H1 (cell line): Measurements from ENCODE around the gene SYTL1. TPM values are rescaled to one million over a fixed set of nuclear protein-coding genes. Genes with fewer than 3 reads are reported as not detected.
A peak's percentile ranks its signal among the peaks of the same experiment; 100 is the strongest.

Source experiments
- CTCF ChIA-PET: fragments of 300-600 bp; sonication (Branson Sonifier 250); formaldehyde crosslinking; loops from one replicate; lab custom pipeline; 2021; ENCODE audit not compliant: partially characterized antibody; lab: Charles Lee
- POLR2A ChIA-PET: fragments of 300-600 bp; sonication (Branson Sonifier 250); formaldehyde crosslinking; loops from one replicate; lab custom pipeline; 2021; ENCODE audit warnings: inconsistent platforms; ENCODE audit not compliant: partially characterized antibody; lab: Charles Lee
- DNase-seq, 2 experiments: peaks; one replicate each; pipeline versions ENCODE4 v3.0.0 to v3.0.0-alpha.2; 2010 to 2022; ENCODE audit warnings: low spot score in 2 of 2, low read depth in 1 of 2, mixed read lengths in 1 of 2
- FAIRE-seq: peaks from 2 replicates; lab custom pipeline; 2011; peaks lifted over from hg19 to GRCh38; lab: Jason Lieb, UNC
- H2AFZ ChIP-seq: 2 replicates; pipeline ENCODE4 v1.8.1; 2012; ENCODE audit warnings: low read length, inconsistent platforms
- H2AK5ac ChIP-seq: 2 replicates; pipeline ENCODE4 v1.6.1; 2013; ENCODE audit warnings: low read depth, low read length
- H2BK120ac ChIP-seq: replicated peaks from 2 replicates; pipeline ENCODE3; 2013; ENCODE audit warnings: low read depth, low read length, inconsistent platforms
- H2BK12ac ChIP-seq: 2 replicates; pipeline ENCODE4 v1.6.1; 2013; ENCODE audit warnings: low read depth, low read length
- H2BK15ac ChIP-seq: 2 replicates; pipeline ENCODE4 v1.6.1; 2013; ENCODE audit warnings: low read length
- H2BK20ac ChIP-seq: 2 replicates; pipeline ENCODE4 v1.6.1; 2013; ENCODE audit warnings: low read length
- H2BK5ac ChIP-seq: 2 replicates; pipeline ENCODE4 v1.6.1; 2013; ENCODE audit warnings: low read depth, low read length
- H3K14ac ChIP-seq: 2 replicates; pipeline ENCODE4 v1.6.1; 2013; ENCODE audit warnings: inconsistent platforms; ENCODE audit not compliant: insufficient read length
- H3K18ac ChIP-seq: 2 replicates; pipeline ENCODE4 v1.6.1; 2013; ENCODE audit warnings: low read length; ENCODE audit errors: extremely low read depth
- H3K23ac ChIP-seq: 2 replicates; pipeline ENCODE4 v1.6.1; 2013; ENCODE audit warnings: inconsistent platforms; ENCODE audit not compliant: insufficient read length
- H3K23me2 ChIP-seq: 2 replicates; pipeline ENCODE4 v1.6.1; 2013; ENCODE audit warnings: low read depth, low read length
- H3K27ac ChIP-seq: 2 replicates; pipeline ENCODE4 v1.6.1; 2011; ENCODE audit warnings: low read depth, low read length, inconsistent platforms
- H3K27me3 ChIP-seq, 4 experiments: replicated peaks in 1 of 4; 1 replicate in 1 of 4; 2 replicates in 3 of 4; pipeline versions ENCODE4 v1.6.1 to v1.8.1; 2011 to 2013; ENCODE audit warnings: low read length in 3 of 4, mild to moderate bottlenecking in 3 of 4, inconsistent platforms in 2 of 4, mixed read lengths in 2 of 4, moderate library complexity in 1 of 4; ENCODE audit not compliant: control insufficient read depth in 3 of 4, insufficient read depth in 3 of 4; ENCODE audit errors: extremely low read depth in 1 of 4
- H3K36me3 ChIP-seq, 4 experiments: 2 replicates each; pipeline versions ENCODE4 v1.6.1 to v1.8.1; 2011 to 2013; ENCODE audit warnings: mild to moderate bottlenecking in 4 of 4, low read length in 3 of 4, moderate library complexity in 2 of 4, control low read depth in 1 of 4, inconsistent platforms in 1 of 4; ENCODE audit not compliant: insufficient read depth in 4 of 4, control insufficient read depth in 2 of 4
- H3K4ac ChIP-seq: replicated peaks from 2 replicates; pipeline ENCODE3; 2013; ENCODE audit warnings: low read length, low read depth, mixed read lengths, inconsistent platforms; ENCODE audit not compliant: insufficient read length
- H3K4me1 ChIP-seq, 4 experiments: replicated peaks in 1 of 4; 1 replicate in 1 of 4; 2 replicates in 3 of 4; pipeline versions ENCODE4 v1.6.1 to v1.8.1; 2011 to 2013; ENCODE audit warnings: low read length in 3 of 4, inconsistent platforms in 2 of 4, mixed read lengths in 1 of 4; ENCODE audit not compliant: insufficient read depth in 4 of 4, control insufficient read depth in 3 of 4
- H3K4me2 ChIP-seq, 2 experiments: 2 replicates each; pipeline versions ENCODE4 v1.6.1 to v1.8.1; 2011 to 2013; ENCODE audit warnings: low read depth in 2 of 2, low read length in 2 of 2, control low read depth in 1 of 2, inconsistent platforms in 1 of 2, mild to moderate bottlenecking in 1 of 2; ENCODE audit not compliant: insufficient read depth in 1 of 2
- H3K4me3 ChIP-seq, 4 experiments: fragments of 200-600, 300-600 bp in 1 of 4; sonication (generic), shearing (Covaris generic), sonication (Bioruptor Twin) in 1 of 4; 2 replicates each; pipeline versions ENCODE4 v1.5.1 to v1.8.1; 2011 to 2016; ENCODE audit warnings: low read length in 4 of 4, low read depth in 3 of 4, control low read depth in 2 of 4, inconsistent platforms in 2 of 4, mild to moderate bottlenecking in 2 of 4, mixed read lengths in 1 of 4, moderate library complexity in 1 of 4; ENCODE audit not compliant: insufficient read depth in 2 of 4; ENCODE audit errors: extremely low read depth in 1 of 4
- H3K56ac ChIP-seq: replicated peaks from 2 replicates; pipeline ENCODE3; 2013; ENCODE audit warnings: low read depth, mild to moderate bottlenecking, mixed read lengths, low read length, inconsistent platforms; ENCODE audit not compliant: insufficient read length
- H3K79me1 ChIP-seq: 2 replicates; pipeline ENCODE4 v1.6.1; 2013; ENCODE audit warnings: low read depth, low read length, control low read depth
- H3K79me2 ChIP-seq, 2 experiments: 2 replicates each; pipeline versions ENCODE4 v1.6.1 to v1.8.1; 2012 to 2013; ENCODE audit warnings: low read length in 2 of 2, mild to moderate bottlenecking in 2 of 2, inconsistent platforms in 1 of 2; ENCODE audit not compliant: insufficient read depth in 2 of 2, control insufficient read depth in 1 of 2
- H3K9ac ChIP-seq, 4 experiments: replicated peaks in 1 of 4; 1 replicate in 1 of 4; 2 replicates in 3 of 4; pipeline versions ENCODE4 v1.6.1 to v1.8.1; 2011 to 2013; ENCODE audit warnings: low read depth in 3 of 4, low read length in 3 of 4, control low read depth in 2 of 4, mild to moderate bottlenecking in 2 of 4, moderate library complexity in 2 of 4, inconsistent platforms in 1 of 4; ENCODE audit errors: extremely low read depth in 1 of 4
- H3K9me3 ChIP-seq, 2 experiments: 2 replicates each; pipeline versions ENCODE4 v1.6.1 to v1.8.1; 2012 to 2013; ENCODE audit warnings: mild to moderate bottlenecking in 2 of 2, moderate library complexity in 2 of 2, control low read depth in 1 of 2, inconsistent platforms in 1 of 2, low read depth in 1 of 2, low read length in 1 of 2, mixed read lengths in 1 of 2; ENCODE audit not compliant: insufficient read depth in 2 of 2
- H4K20me1 ChIP-seq, 2 experiments: replicated peaks in 1 of 2; 2 replicates each; pipeline versions ENCODE3 to v1.8.1; 2011 to 2013; ENCODE audit warnings: inconsistent platforms in 2 of 2, low read length in 2 of 2, mild to moderate bottlenecking in 1 of 2; ENCODE audit not compliant: insufficient read depth in 2 of 2, control insufficient read depth in 1 of 2
- H4K5ac ChIP-seq: 2 replicates; pipeline ENCODE4 v1.6.1; 2013; ENCODE audit warnings: low read length, low read depth, mixed read lengths, inconsistent platforms; ENCODE audit not compliant: insufficient read length
- H4K8ac ChIP-seq: 2 replicates; pipeline ENCODE4 v1.8.0; 2013; ENCODE audit warnings: mild to moderate bottlenecking, moderate library complexity, low read length, inconsistent platforms; ENCODE audit not compliant: insufficient read depth; ENCODE audit errors: extremely low read depth
- H4K91ac ChIP-seq: replicated peaks from 2 replicates; pipeline ENCODE3; 2013; ENCODE audit warnings: low read length, mixed read lengths, inconsistent platforms; ENCODE audit not compliant: insufficient read length
- CTCF ChIP-seq, 3 experiments: IDR thresholded peaks; 1 replicate in 2 of 3; 2 replicates in 1 of 3; pipeline versions ENCODE4 v1.5.1 to v1.6.1; 2011; ENCODE audit warnings: low read length in 3 of 3, mild to moderate bottlenecking in 3 of 3, inconsistent platforms in 2 of 3, low read depth in 1 of 3, moderate library complexity in 1 of 3; ENCODE audit not compliant: insufficient read depth in 1 of 3; ENCODE audit errors: control extremely low read depth in 1 of 3
- EZH2 ChIP-seq: fragments of 200-600 bp; sonication (generic); IDR thresholded peaks from 2 replicates; pipeline ENCODE4 v1.7.1; 2012; ENCODE audit warnings: low read depth, mild to moderate bottlenecking, moderate library complexity, low read length, inconsistent platforms; ENCODE audit not compliant: severe bottlenecking
- JUND ChIP-seq: IDR thresholded peaks from 2 replicates; pipeline ENCODE4 v1.6.1; 2011; ENCODE audit warnings: mild to moderate bottlenecking, improper control_type of control experiment, low read length
- MAFK ChIP-seq: IDR thresholded peaks from 2 replicates; pipeline ENCODE4 v1.6.1; 2012; ENCODE audit warnings: low read depth, mild to moderate bottlenecking, improper control_type of control experiment, low read length
- RAD21 ChIP-seq, 2 experiments: IDR thresholded peaks in 1 of 2; conservative IDR thresholded peaks in 1 of 2; 2 replicates each; pipeline ENCODE4 v1.6.1; 2011; ENCODE audit warnings: low read depth in 2 of 2, low read length in 2 of 2, improper control_type of control experiment in 1 of 2, inconsistent platforms in 1 of 2, mild to moderate bottlenecking in 1 of 2, moderate library complexity in 1 of 2
- RBBP5 ChIP-seq: IDR thresholded peaks from 2 replicates; pipeline ENCODE4 v1.7.1; 2012; ENCODE audit warnings: low read depth, mild to moderate bottlenecking, inconsistent platforms, low read length, moderate library complexity, borderline replicate concordance
- SIRT6 ChIP-seq: IDR thresholded peaks from one replicate; pipeline ENCODE4 v1.7.1; 2012; ENCODE audit warnings: low read length, inconsistent platforms
- TAF1 ChIP-seq: IDR thresholded peaks from 2 replicates; pipeline ENCODE4 v1.6.1; 2011; ENCODE audit warnings: mild to moderate bottlenecking, low read depth, low read length
- TBP ChIP-seq: IDR thresholded peaks from 2 replicates; pipeline ENCODE4 v1.6.1; 2011; ENCODE audit warnings: low read depth, low read length, improper control_type of control experiment
- WGBS, 2 experiments: shearing (Covaris generic) in 1 of 2; methylation state at CpG; one replicate each; pipeline versions ENCODE4 v1.1.6 to v1.1.7; 2013 to 2015; ENCODE audit warnings: low lambda C conversion rate in 2 of 2, mixed read lengths in 2 of 2, inconsistent platforms in 1 of 2, low coverage in 1 of 2, missing lambda C conversion rate in 1 of 2; ENCODE audit not compliant: insufficient replicate concordance in 2 of 2, insufficient coverage in 1 of 2, insufficient read length in 1 of 2; ENCODE audit errors: extremely low coverage in 1 of 2, missing lambda C conversion rate in 1 of 2; 5-methylcytosine and 5-hydroxymethylcytosine counted together
- polyA plus RNA-seq, 7 experiments: library from polyadenylated mRNA; depleted of rRNA in 3 of 7; stranded (reverse) in 5 of 7; unstranded in 2 of 7; fragments of >200 nt in 5 of 7; fragments of 200-250 nt in 2 of 7; gene quantifications; 1 replicate in 5 of 7; 2 replicates in 1 of 7; 4 replicates in 1 of 7; pipeline versions ENCODE4 v1.2.1 to v1.2.3, GENCODE V29; 2011 to 2013; ENCODE audit warnings: missing spikeins in 2 of 7, mixed read lengths in 2 of 7
- total RNA-seq: library from RNA; stranded (reverse); fragmentation: NEBNext Ultra II Directional; extraction: Animal tissue kit (Norgen Biotek cat#: 25700); gene quantifications from 2 replicates; pipeline ENCODE4 v1.2.1, GENCODE V29; 2021

Gene SYTL1
- total and polyA plus RNA-seq, 2 of the 8 experiments (the other 6 are each of a cell fraction or from before 2014, with no cell fraction given), result 6.4 to 19.5 TPM

GRCh38 chr1:27332536-27333281, 9.1 kb upstream of the SYTL1 start:
- POLR2A ChIA-PET, result interaction anchor here (0.6 to 2.4 kb wide), 10 partner anchors 9 to 193 kb away, joined by 3 to 14 read pairs (median 6); partner anchors contain the start of genes SYTL1 and TMEM222
- no peaks in the 10 kb centered on the region for H3K23me2 ChIP-seq
- peak overlapping the region; percentile 52; the same call in 1 of the 2 replicates for H4K8ac ChIP-seq
- FAIRE-seq (no peak), DNase-seq (peak in 1 of 2 experiments; percentile 86)
- H3K27me3 ChIP-seq, result no peaks in the 10 kb centered on the region
- no peaks in the 10 kb centered on the region for H3K4me1 ChIP-seq
- H2BK120ac ChIP-seq, result no peak overlapping the region
- H3K23ac ChIP-seq, result no peak overlapping the region
- no peak overlapping the region for H2AFZ ChIP-seq
- H3K27ac ChIP-seq, result no peak overlapping the region
- H4K5ac ChIP-seq, result no peak overlapping the region
- H3K9ac ChIP-seq, result no peak overlapping the region
- no peak overlapping the region for H3K56ac ChIP-seq
- H3K36me3 ChIP-seq, result peaks cover 4 to 18% (median 11%) of the 10 kb centered on the region in 4 experiments; a peak in 7 of 8 replicates
- H3K18ac ChIP-seq, result no peak overlapping the region
- 78% methylated on average over 11 of the region's 11 CpGs; no CpG with 5 or more reads in 1 of the 2 experiments for WGBS, 2 experiments
- H3K9me3 ChIP-seq, result no peaks in the 10 kb centered on the region
- no peak overlapping the region for H2BK12ac ChIP-seq
- H3K14ac ChIP-seq, result no peak overlapping the region
- H3K79me1 ChIP-seq, result 0 out of 2 replicates have a peak, but pooled peaks cover 3% of the 10 kb centered on the region
- no peak overlapping the region for H3K4me2 ChIP-seq
- no peak overlapping the region for H2BK15ac ChIP-seq
- peaks cover 0 to 16% of the 10 kb centered on the region in 2 experiments; a peak in 3 of 4 replicates for H3K79me2 ChIP-seq
- no peak overlapping the region for H4K91ac ChIP-seq
- peaks cover 8 to 20% of the 10 kb centered on the region in 2 experiments for H4K20me1 ChIP-seq
- H2AK5ac ChIP-seq, result no peak overlapping the region
- H3K4ac ChIP-seq, result no peak overlapping the region
- H2BK20ac ChIP-seq, result no peak overlapping the region
- no peak overlapping the region for H2BK5ac ChIP-seq
- CTCF ChIA-PET, result interaction anchor here (0.7 to 17.0 kb wide), 39 partner anchors 9 to 332 kb away, joined by 3 to 321 read pairs (median 5); partner anchors contain the start of genes CD164L2, MAP3K6, SYTL1 and TMEM222
- H3K4me3 ChIP-seq, result no peak overlapping the region
- peak; percentile 64 to 75 for TF ChIP-seq RAD21 (IDR thresholded peaks at IDR 0.05 in 1 of 2, conservative IDR thresholded peaks at IDR 0.05 in 1 of 2; ENCODE audit: low read depth in 2 of 2, low read length in 2 of 2)
- TF ChIP-seq TBP, result no peak
- TF ChIP-seq JUND, result no peak
- no peak for TF ChIP-seq TAF1
- peak; percentile 89 to 97 (median 95) for TF ChIP-seq CTCF (IDR thresholded peaks at IDR 0.05; ENCODE audit: control extremely low read depth in 1 of 3, insufficient read depth in 1 of 3, low read depth in 1 of 3, low read length in 3 of 3)
- TF ChIP-seq SIRT6, result no peak
- TF ChIP-seq RBBP5, result no peak
- no peak for TF ChIP-seq MAFK
- TF ChIP-seq EZH2, result no peak
